Measurements from ENCODE around the gene XPO5.

GRCh38 chr6:43572015-43572414, 3.8 kb downstream of the XPO5 start:
- TF ChIP-seq, protein P1, sequence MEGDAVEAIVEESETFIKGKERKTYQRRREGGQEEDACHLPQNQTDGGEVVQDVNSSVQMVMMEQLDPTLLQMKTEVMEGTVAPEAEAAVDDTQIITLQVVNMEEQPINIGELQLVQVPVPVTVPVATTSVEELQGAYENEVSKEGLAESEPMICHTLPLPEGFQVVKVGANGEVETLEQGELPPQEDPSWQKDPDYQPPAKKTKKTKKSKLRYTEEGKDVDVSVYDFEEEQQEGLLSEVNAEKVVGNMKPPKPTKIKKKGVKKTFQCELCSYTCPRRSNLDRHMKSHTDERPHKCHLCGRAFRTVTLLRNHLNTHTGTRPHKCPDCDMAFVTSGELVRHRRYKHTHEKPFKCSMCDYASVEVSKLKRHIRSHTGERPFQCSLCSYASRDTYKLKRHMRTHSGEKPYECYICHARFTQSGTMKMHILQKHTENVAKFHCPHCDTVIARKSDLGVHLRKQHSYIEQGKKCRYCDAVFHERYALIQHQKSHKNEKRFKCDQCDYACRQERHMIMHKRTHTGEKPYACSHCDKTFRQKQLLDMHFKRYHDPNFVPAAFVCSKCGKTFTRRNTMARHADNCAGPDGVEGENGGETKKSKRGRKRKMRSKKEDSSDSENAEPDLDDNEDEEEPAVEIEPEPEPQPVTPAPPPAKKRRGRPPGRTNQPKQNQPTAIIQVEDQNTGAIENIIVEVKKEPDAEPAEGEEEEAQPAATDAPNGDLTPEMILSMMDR (IDR thresholded peaks at IDR 0.05), result no peak
- no peak for TF ChIP-seq POLR2A (IDR thresholded peaks at IDR 0.05)
